Measurements from ENCODE around the gene DGKQ. TPM values are rescaled to one million over a fixed set of nuclear protein-coding genes. Genes with fewer than 3 reads are reported as not detected.

Gene DGKQ
- total and polyA plus RNA-seq, 2 donors (not counting 3 experiments of a cell fraction or from before 2014, with no cell fraction given): 15.8 to 20.2 TPM

DNA sequence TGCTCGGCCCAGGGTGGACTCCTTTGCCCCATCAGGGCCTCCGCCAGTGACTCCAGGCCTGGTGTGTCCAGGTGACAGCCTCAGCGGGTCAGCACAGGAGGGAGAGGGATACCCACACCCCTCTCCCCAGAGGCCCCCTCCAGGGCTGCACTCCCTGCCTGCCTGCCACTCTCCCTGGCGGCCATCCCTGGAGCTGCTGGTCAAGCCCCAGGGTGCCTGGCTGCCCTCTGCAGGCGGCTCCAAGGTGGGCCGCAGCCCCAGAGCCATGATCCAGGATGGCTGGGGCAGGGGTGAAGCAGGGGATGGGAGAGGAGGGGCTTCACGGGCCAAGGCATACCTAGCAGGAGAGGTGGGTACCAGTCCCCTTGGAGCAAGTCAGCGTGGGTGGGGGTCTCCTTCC, 41.8 kb upstream of the DGKQ start:
- Histone ChIP-seq H3K4me1 (ENCODE audit: control insufficient read depth, extremely low read depth, insufficient read depth, low read length) (peaks cover 1% of the 10 kb centered on the region), H3K79me2 (ENCODE audit: control insufficient read depth, insufficient read depth, low read length) (peaks cover 3% of the 10 kb centered on the region), H3K9me1 (replicated peaks; ENCODE audit: control insufficient read depth, extremely low read depth, insufficient read depth, low read length) (no peaks in the 10 kb centered on the region), H3K4me2 (ENCODE audit: insufficient read depth, low read length) (no peak overlapping the region), H3K36me3 (ENCODE audit: control insufficient read depth in 2 of 2, extremely low read depth in 1 of 2, insufficient read depth in 2 of 2, low read length in 2 of 2) (peaks cover 0 to 2% of the 10 kb centered on the region in 2 experiments), H3K27me3 (ENCODE audit: control insufficient read depth in 2 of 2, insufficient read depth in 2 of 2, low read length in 2 of 2) (no peaks in the 10 kb centered on the region), H2AFZ (ENCODE audit: low read depth, low read length) (no peak overlapping the region), H3K9ac (replicated peaks; ENCODE audit: extremely low read depth, insufficient read depth, low read length) (no peak overlapping the region), H3K4me3 (replicated peaks in 1 of 3; ENCODE audit: insufficient read depth in 1 of 3, low read depth in 1 of 3, low read length in 3 of 3) (no peak overlapping the region), H3K9me3 (replicated peaks; ENCODE audit: control insufficient read depth, insufficient read depth, low read length) (no peaks in the 10 kb centered on the region), H4K20me1 (replicated peaks; ENCODE audit: control insufficient read depth, extremely low read depth, insufficient read depth, low read length) (no peaks in the 10 kb centered on the region), H3K27ac (ENCODE audit: insufficient read depth, low read depth, low read length) (no peak overlapping the region)
- ChIA-PET POLR2A (no interaction called here), CTCF (no interaction called here)
- FAIRE-seq (no peak), DNase-seq (ENCODE audit: low read depth, low spot score) (no peak)
- TF ChIP-seq JUN (IDR thresholded peaks at IDR 0.05; ENCODE audit: borderline replicate concordance, insufficient read depth, insufficient read length, low read depth) (no peak), GATA2 (IDR thresholded peaks at IDR 0.05; ENCODE audit: insufficient read depth, insufficient read length, low read depth, low read length) (no peak), POLR2AphosphoS5 (IDR thresholded peaks at IDR 0.05; ENCODE audit: insufficient read depth, low read depth, low read length) (no peak), MYC (IDR thresholded peaks at IDR 0.05; ENCODE audit: low read depth, low read length) (no peak), EZH2 (IDR thresholded peaks at IDR 0.05; ENCODE audit: borderline replicate concordance, low read depth, low read length, severe bottlenecking) (no peak), POLR2A (IDR thresholded peaks at IDR 0.05; ENCODE audit: low read depth, low read length) (no peak), FOS (IDR thresholded peaks at IDR 0.05; ENCODE audit: borderline replicate concordance, insufficient read depth, low read length) (no peak)
- TF ChIP-seq, protein P1, sequence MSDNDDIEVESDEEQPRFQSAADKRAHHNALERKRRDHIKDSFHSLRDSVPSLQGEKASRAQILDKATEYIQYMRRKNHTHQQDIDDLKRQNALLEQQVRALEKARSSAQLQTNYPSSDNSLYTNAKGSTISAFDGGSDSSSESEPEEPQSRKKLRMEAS (IDR thresholded peaks at IDR 0.05; ENCODE audit: insufficient read depth, insufficient read length): no peak
- TF ChIP-seq, protein P2, sequence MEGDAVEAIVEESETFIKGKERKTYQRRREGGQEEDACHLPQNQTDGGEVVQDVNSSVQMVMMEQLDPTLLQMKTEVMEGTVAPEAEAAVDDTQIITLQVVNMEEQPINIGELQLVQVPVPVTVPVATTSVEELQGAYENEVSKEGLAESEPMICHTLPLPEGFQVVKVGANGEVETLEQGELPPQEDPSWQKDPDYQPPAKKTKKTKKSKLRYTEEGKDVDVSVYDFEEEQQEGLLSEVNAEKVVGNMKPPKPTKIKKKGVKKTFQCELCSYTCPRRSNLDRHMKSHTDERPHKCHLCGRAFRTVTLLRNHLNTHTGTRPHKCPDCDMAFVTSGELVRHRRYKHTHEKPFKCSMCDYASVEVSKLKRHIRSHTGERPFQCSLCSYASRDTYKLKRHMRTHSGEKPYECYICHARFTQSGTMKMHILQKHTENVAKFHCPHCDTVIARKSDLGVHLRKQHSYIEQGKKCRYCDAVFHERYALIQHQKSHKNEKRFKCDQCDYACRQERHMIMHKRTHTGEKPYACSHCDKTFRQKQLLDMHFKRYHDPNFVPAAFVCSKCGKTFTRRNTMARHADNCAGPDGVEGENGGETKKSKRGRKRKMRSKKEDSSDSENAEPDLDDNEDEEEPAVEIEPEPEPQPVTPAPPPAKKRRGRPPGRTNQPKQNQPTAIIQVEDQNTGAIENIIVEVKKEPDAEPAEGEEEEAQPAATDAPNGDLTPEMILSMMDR (IDR thresholded peaks at IDR 0.05; ENCODE audit: extremely low read depth in 1 of 2, insufficient read depth in 1 of 2, low read depth in 1 of 2, low read length in 2 of 2): no peak
- no TSS peak for BruUV-seq (replicated peaks)
- intact Hi-C loops (cut with micrococcal nuclease): no loop called here
- dilution Hi-C loops (cut with MboI; ENCODE audit: extremely low pct_ligation_motif_present, low sequenced_read_pairs): no loop called here

All from endothelial cell of umbilical vein (primary cell).